Fibroblast of skin of left quadriceps (primary cell): Measurements from ENCODE around the gene NCKAP5.
"Not testable (repeated sequence)": the region's sequence is repeated elsewhere in the genome, so short reads cannot be mapped to it uniquely, and the experiment has no call there.

Experiments
- DNase-seq, 2 experiments: peaks; one replicate each; pipeline ENCODE4 v3.0.0-alpha.2; 2013; ENCODE audit warnings: low read depth in 2 of 2

The NCKAP5 gene

GRCh38 chr2:133497270-133497893, 70.9 kb downstream of the NCKAP5 start:
- no peak for DNase-seq

GRCh38 chr2:133496501-133497269, 71.6 kb downstream of the NCKAP5 start:
- DNase-seq, result no peak

- DNase-seq, result no peak
These were observed 73.0 kb downstream of the NCKAP5 start for GRCh38 chr2:133495226-133495625.

- no peak for DNase-seq
These were observed 75.4 kb downstream of the NCKAP5 start for GRCh38 chr2:133492719-133493380.

- DNase-seq, result no peak
These were observed 77.8 kb downstream of the NCKAP5 start for GRCh38 chr2:133490411-133490980.

GRCh38 chr2:133489641-133490410, 78.4 kb downstream of the NCKAP5 start:
- DNase-seq, result no peak

GRCh38 chr2:133489146-133489545, 79.1 kb downstream of the NCKAP5 start:
- no peak for DNase-seq

GRCh38 chr2:133486771-133487191, 81.5 kb downstream of the NCKAP5 start:
- DNase-seq, result no peak

- no peak for DNase-seq
These were observed 82.4 kb downstream of the NCKAP5 start for GRCh38 chr2:133485868-133486267.

GRCh38 chr2:133484784-133485183, 83.5 kb downstream of the NCKAP5 start:
- no peak for DNase-seq

GRCh38 chr2:133484106-133484505, 84.2 kb downstream of the NCKAP5 start:
- DNase-seq, result peak; percentile 44 to 52

GRCh38 chr2:133483181-133483580, 85.1 kb downstream of the NCKAP5 start:
- no peak for DNase-seq

GRCh38 chr2:133480707-133481429, 87.4 kb downstream of the NCKAP5 start:
- DNase-seq, result no peak

- DNase-seq, result no peak
These were observed 90.7 kb downstream of the NCKAP5 start for GRCh38 chr2:133477616-133477990.

GRCh38 chr2:133476931-133477615, 91.2 kb downstream of the NCKAP5 start:
- DNase-seq, result no peak

GRCh38 chr2:133476286-133476685, 92.0 kb downstream of the NCKAP5 start:
- no peak for DNase-seq

GRCh38 chr2:133475610-133476009, 92.7 kb downstream of the NCKAP5 start:
- no peak for DNase-seq

GRCh38 chr2:133470446-133470845, 97.8 kb downstream of the NCKAP5 start:
- DNase-seq, result not testable (repeated sequence)

- no peak for DNase-seq
These were observed 105.5 kb downstream of the NCKAP5 start for GRCh38 chr2:133462811-133463210.

GRCh38 chr2:133461484-133461883, 106.8 kb downstream of the NCKAP5 start:
- no peak for DNase-seq
